Left lung (tissue), 10 donors: ENCODE results near the gene COL6A1. TPM values are rescaled to one million over a fixed set of nuclear protein-coding genes. Genes with fewer than 3 reads are reported as not detected.
A peak's percentile ranks its signal among the peaks of the same experiment; 100 is the strongest.

Source experiments
- ATAC-seq: fragments of 200-7000 bp; cut with Tn5 transposase; one replicate; pipeline ENCODE4 v1.9.1; 2020; ENCODE audit warnings: moderate library complexity
- DNase-seq, 4 donors: peaks; one replicate each; pipeline ENCODE4 v3.0.0-alpha.2; 2013 to 2020
- H3K27ac ChIP-seq, 2 donors: fragments of 200-600 bp; sonication (generic) in 1 of 2; one replicate each; pipeline versions ENCODE4 v1.5.0 to v1.8.0; 2020 to 2021
- H3K27me3 ChIP-seq, 2 donors: fragments of 200-600 bp; sonication (generic) in 1 of 2; one replicate each; pipeline versions ENCODE4 v1.5.0 to v1.8.0; 2020 to 2021
- H3K36me3 ChIP-seq, 2 donors: fragments of 200-600 bp; sonication (generic) in 1 of 2; one replicate each; pipeline versions ENCODE4 v1.5.0 to v1.8.0; 2020 to 2021
- H3K4me1 ChIP-seq, 2 donors: fragments of 200-600 bp; one replicate each; pipeline ENCODE4 v1.8.0; 2021
- H3K4me3 ChIP-seq, 2 donors: fragments of 200-600 bp; sonication (generic) in 1 of 2; one replicate each; pipeline versions ENCODE4 v1.5.0 to v1.8.0; 2020 to 2021; ENCODE audit warnings: mild to moderate bottlenecking in 1 of 2
- H3K9me3 ChIP-seq, 2 donors: fragments of 200-600 bp; sonication (generic) in 1 of 2; one replicate each; pipeline versions ENCODE4 v1.5.0 to v1.8.0; 2020 to 2021
- CTCF ChIP-seq, 2 donors: fragments of 200-600 bp; sonication (generic) in 1 of 2; IDR thresholded peaks; one replicate each; pipeline versions ENCODE4 v1.5.0 to v1.8.0; 2021; ENCODE audit warnings: antibody characterized with exemption in 2 of 2
- intact Hi-C, 2 donors: fragments of 100-400 bp; cut with DNase I; formaldehyde crosslinking; loops; one replicate each; pipeline versions ENCODE4 v1.11.2 to v1.14.2; 2022
- polyA plus RNA-seq, 6 donors: library from polyadenylated mRNA; unstranded; fragments of 120-200 nt; gene quantifications; one replicate each; pipeline ENCODE4 v1.2.1, GENCODE V29; 2013; ENCODE audit not compliant: insufficient read length in 6 of 6
- total RNA-seq, 2 donors: library from RNA; stranded (reverse); fragmentation: NEBNext Ultra II Directional; extraction: Animal tissue kit (Norgen Biotek cat#: 25700); gene quantifications; one replicate each; pipeline ENCODE4 v1.2.1, GENCODE V29; 2021
- donor health status: DM: no; HTN: yes; CAD: no.
- donor health status: DM: no; HTN: no; CAD: no.

The COL6A1 gene
- total and polyA plus RNA-seq, 8 donors = 272 to 574 (median 341) TPM

GRCh38 chr21:45982758-45983648 lies 1.4 kb downstream of the COL6A1 start:
- ATAC-seq = no peak
- Histone ChIP-seq H3K27ac (peak overlapping the region in 1 of 2 donors; percentile 66), H3K36me3 (peaks cover 0 to 15% of the 10 kb centered on the region in 2 donors), H3K9me3 (no peaks in the 10 kb centered on the region), H3K4me1 (peaks cover 3 to 17% of the 10 kb centered on the region in 2 donors), H3K27me3 (peaks cover 0 to 45% of the 10 kb centered on the region in 2 donors), H3K4me3 (peak overlapping the region; percentile 52)
- TF ChIP-seq CTCF (IDR thresholded peaks at IDR 0.05) = no peak
- intact Hi-C loops = loop anchor here in 1 of 2 donors (5.0 kb wide), 1 partner anchor 114 kb away; the partner anchor contains the start of gene COL6A2
- peak in 2 of 4 donors; percentile 30 to 66 for DNase-seq

- H3K4me3 ChIP-seq = peak overlapping the region; percentile 52
- no peak for ATAC-seq
- H3K36me3 ChIP-seq = peaks cover 0 to 15% of the 10 kb centered on the region in 2 donors
- no peaks in the 10 kb centered on the region for H3K9me3 ChIP-seq
- intact Hi-C loops = loop anchor here in 1 of 2 donors (5.0 kb wide), 1 partner anchor 114 kb away; the partner anchor contains the start of gene COL6A2
- peak in 1 of 4 donors; percentile 39 for DNase-seq
- H3K4me1 ChIP-seq = peaks cover 3 to 17% of the 10 kb centered on the region in 2 donors
- H3K27me3 ChIP-seq = peaks cover 0 to 40% of the 10 kb centered on the region in 2 donors
- TF ChIP-seq CTCF (IDR thresholded peaks at IDR 0.05) = no peak
- H3K27ac ChIP-seq = no peak overlapping the region
Observed at GRCh38 chr21:45983649-45983965, 2.0 kb downstream of the COL6A1 start.

GRCh38 chr21:45983981-45984551 lies 2.5 kb downstream of the COL6A1 start:
- H3K27ac ChIP-seq = no peak overlapping the region
- intact Hi-C loops = loop anchor here in 1 of 2 donors (5.0 kb wide), 1 partner anchor 113 kb away; the partner anchor contains the start of gene COL6A2

GRCh38 chr21:45984584-45985095 lies 3.1 kb downstream of the COL6A1 start:
- H3K27me3 ChIP-seq = peaks cover 0 to 30% of the 10 kb centered on the region in 2 donors
- H3K36me3 ChIP-seq = peaks cover 0 to 23% of the 10 kb centered on the region in 2 donors
- no peak overlapping the region for H3K27ac ChIP-seq
- intact Hi-C loops = loop anchor here in 1 of 2 donors (5.0 kb wide), 1 partner anchor 113 kb away; the partner anchor contains the start of gene COL6A2
- DNase-seq (no peak), ATAC-seq (no peak)
- H3K9me3 ChIP-seq = no peaks in the 10 kb centered on the region
- no peak for TF ChIP-seq CTCF (IDR thresholded peaks at IDR 0.05)
- no peak overlapping the region for H3K4me3 ChIP-seq
- peaks cover 3 to 17% of the 10 kb centered on the region in 2 donors for H3K4me1 ChIP-seq

More at GRCh38 chr21:45983981-45984551, 2.5 kb downstream of the COL6A1 start:
- Histone ChIP-seq H3K9me3 (no peaks in the 10 kb centered on the region), H3K4me1 (peaks cover 3 to 17% of the 10 kb centered on the region in 2 donors), H3K4me3 (peak overlapping the region; percentile 52), H3K27me3 (peaks cover 0 to 35% of the 10 kb centered on the region in 2 donors), H3K36me3 (peaks cover 0 to 18% of the 10 kb centered on the region in 2 donors)
- no peak for ATAC-seq
- DNase-seq = peak in 2 of 4 donors; percentile 35 to 77
- no peak for TF ChIP-seq CTCF (IDR thresholded peaks at IDR 0.05)
